Measurements from ENCODE around the gene UNC13B.

DNA sequence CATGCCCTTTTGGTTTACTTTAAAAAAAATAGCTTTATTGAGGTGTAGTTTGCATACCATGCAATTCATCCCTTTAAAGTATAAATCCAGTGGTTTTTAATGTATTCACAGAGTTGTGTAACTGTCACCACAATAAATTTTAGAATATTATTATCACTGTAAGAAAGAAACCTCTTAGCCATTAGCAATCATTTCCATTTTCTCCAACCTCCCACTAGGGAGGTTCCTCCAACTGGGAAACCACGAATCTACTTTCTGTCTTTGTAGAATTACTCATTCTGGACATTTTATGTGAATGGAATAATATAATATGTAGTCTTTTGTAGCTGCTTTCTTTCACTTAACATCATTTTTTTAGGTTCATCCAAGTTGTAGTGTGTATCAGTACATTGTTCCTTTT is 43.5 kb downstream of the UNC13B start:
- TF ChIP-seq, protein P1, sequence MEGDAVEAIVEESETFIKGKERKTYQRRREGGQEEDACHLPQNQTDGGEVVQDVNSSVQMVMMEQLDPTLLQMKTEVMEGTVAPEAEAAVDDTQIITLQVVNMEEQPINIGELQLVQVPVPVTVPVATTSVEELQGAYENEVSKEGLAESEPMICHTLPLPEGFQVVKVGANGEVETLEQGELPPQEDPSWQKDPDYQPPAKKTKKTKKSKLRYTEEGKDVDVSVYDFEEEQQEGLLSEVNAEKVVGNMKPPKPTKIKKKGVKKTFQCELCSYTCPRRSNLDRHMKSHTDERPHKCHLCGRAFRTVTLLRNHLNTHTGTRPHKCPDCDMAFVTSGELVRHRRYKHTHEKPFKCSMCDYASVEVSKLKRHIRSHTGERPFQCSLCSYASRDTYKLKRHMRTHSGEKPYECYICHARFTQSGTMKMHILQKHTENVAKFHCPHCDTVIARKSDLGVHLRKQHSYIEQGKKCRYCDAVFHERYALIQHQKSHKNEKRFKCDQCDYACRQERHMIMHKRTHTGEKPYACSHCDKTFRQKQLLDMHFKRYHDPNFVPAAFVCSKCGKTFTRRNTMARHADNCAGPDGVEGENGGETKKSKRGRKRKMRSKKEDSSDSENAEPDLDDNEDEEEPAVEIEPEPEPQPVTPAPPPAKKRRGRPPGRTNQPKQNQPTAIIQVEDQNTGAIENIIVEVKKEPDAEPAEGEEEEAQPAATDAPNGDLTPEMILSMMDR (IDR thresholded peaks at IDR 0.05; ENCODE audit: control extremely low read depth in 1 of 3, insufficient read depth in 1 of 3, low read depth in 1 of 3, low read length in 3 of 3): no peak
- no peak for TF ChIP-seq CHD2 (IDR thresholded peaks at IDR 0.05; ENCODE audit: low read length)
- TF ChIP-seq, protein P2, sequence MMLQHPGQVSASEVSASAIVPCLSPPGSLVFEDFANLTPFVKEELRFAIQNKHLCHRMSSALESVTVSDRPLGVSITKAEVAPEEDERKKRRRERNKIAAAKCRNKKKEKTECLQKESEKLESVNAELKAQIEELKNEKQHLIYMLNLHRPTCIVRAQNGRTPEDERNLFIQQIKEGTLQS (IDR thresholded peaks at IDR 0.05; ENCODE audit: insufficient read depth, low read depth, low read length): no peak
- no peak for TF ChIP-seq POLR2AphosphoS5 (IDR thresholded peaks at IDR 0.05; ENCODE audit: low read depth, low read length)
- no peak for TF ChIP-seq SP1 (IDR thresholded peaks at IDR 0.05; ENCODE audit: low read depth, low read length)
